ENCODE measurements around the gene TIMM22.

Gene TIMM22

GRCh38 chr17:1002771-1003555 is 6.0 kb downstream of the TIMM22 start:
- DNase-seq, result no peak

DNA sequence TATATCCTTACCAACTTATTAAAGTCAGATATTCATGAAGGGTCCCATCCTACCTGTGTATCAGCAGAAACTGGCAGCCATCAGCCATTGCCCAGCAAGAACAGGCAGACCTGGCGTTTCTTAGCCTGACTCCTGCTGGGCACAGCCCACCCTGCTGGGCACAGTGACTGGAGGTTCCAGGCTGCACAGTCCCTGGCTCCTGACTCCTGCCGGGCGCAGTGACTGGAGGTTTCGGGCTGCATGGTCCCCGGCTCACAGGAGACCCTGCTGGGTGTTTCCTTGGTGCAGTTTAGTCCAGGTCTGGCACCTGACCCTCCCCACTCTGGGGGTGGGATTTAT is 6.7 kb downstream of the TIMM22 start:
- no peak for DNase-seq

- DNase-seq, result no peak
Measured at GRCh38 chr17:1003972-1004768, 7.2 kb downstream of the TIMM22 start.

DNA sequence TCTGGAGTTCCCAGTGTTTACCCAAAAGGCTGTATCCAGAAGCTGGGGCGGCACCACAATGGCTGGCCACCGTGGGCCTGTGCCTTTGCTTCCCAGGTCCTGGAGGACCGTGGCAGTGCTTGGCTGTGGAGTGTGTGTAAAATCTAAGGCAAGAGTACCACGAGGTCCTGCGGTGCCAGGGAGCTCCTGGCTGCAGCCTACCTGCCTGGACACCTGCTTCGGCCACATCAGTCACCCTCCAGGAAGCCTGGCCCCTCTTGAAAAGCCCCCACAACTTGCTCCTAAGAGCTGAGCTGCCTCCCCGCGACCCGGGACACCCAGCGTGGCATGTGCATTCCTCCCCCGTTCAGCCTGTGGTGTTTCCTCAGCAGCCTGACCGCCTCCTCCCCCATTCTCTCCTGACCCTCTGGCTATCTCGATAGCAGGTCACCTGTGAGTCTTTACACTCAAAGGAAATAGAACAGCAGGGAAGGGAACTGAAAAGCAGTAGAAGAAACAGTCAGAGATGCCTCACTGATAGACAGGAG is 7.9 kb downstream of the TIMM22 start:
- DNase-seq, result no peak

DNA sequence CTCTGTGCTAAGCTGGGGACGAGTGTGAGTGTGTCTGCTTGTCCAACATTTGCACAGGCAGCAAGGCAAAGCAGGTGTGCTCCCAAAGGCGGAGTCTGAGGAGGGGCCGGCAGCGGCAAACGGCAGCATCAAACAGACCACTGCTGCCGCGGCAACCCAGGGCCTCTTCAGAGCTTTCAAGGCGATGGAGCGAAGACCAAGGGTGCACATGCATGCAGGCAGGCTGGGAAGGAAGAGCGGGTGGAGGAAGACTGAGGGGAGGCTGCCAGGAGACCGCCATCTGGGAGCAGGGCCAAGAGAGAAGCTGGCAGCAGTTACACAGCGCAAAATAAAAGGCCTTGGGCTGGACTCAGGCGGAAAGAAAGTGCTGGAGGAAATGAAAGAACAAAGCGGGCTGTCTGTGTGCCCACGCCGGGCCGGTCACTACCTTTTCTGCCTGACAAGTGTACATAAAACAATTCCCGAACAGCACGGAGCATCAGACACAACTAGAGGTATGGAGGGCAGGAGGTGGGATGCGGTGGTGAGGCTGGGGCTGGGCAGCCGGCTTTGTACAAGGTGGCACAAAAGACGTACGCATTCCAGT is 8.5 kb downstream of the TIMM22 start:
- DNase-seq, result no peak

- no peak for DNase-seq
Measured at GRCh38 chr17:1006054-1006453, 9.1 kb downstream of the TIMM22 start.

DNA sequence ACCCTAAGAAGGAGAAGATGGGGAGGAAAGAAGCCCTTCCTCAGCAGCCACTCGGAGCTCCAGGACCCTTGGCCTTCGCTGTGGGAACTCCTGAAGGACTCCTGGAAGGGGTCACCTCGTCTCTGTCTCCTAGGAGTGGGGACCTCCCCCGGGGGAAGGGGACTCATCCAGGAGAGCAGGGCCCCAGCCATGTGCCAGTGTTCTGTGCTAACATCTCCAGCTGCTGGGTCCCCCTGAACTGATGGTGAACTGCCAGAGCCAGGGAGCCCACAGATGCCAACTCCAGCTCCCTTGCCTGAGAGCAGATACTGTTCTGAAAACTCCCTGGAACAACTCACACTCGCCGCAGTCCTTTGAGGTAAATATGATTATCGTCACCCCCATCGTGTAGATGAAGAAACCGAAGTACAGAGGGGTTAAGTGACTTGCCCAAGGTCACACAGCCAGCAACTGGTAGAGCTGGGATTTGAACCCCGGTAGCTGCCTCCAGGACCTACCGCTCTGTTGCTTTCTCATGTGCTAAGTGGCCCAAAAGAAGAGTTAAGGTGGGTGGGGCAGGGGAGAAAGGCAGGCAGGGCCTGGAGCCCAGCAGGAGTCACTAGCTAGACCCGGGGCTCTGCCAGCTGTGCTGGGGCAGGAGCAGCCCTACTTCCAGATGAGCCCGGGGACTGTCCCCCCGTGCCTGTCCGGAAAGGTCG is 10.5 kb downstream of the TIMM22 start:
- no peak for DNase-seq

DNA sequence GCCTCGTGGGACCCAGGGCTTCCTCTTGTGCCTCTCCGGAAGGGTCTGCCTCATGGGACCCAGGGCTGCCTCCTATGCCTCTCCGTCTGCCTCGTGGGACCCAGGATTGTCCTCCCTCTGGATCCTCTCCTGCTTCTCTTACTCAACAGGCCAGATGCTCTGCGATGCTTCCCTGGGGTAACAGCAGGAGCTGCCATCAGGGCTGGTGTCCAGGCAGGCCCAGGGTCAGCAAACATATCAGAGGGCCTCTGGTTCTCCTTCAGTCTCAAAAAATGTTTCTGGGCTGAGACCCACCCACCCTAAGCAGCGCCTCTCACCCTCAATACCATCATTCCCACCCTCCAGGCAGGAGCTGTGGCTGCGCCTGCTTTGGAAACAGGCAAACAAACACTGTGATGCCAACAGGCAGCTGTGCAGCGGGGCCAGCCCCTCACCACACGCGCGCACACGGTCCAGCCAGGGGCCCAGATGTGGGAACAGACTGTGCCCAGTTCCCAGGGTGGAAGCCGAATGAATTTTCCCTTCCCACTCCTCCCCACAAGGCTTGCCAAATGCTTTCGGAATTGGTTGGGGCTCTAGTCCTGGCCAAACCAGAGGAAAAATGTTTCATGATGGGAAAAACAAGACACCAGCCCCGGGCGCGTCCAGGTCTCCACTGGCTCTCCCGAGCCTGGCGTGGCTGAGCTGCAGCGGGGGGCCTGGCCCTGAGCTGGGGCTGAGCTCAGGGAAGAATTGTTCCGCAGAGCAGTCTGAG is 11.3 kb downstream of the TIMM22 start:
- no peak for DNase-seq

- no peak for DNase-seq
Measured at GRCh38 chr17:1009229-1010085, 12.5 kb downstream of the TIMM22 start.

- DNase-seq, result no peak
Measured at GRCh38 chr17:1010086-1010450, 13.1 kb downstream of the TIMM22 start.

GRCh38 chr17:1010586-1010985 is 13.7 kb downstream of the TIMM22 start:
- no peak for DNase-seq

DNA sequence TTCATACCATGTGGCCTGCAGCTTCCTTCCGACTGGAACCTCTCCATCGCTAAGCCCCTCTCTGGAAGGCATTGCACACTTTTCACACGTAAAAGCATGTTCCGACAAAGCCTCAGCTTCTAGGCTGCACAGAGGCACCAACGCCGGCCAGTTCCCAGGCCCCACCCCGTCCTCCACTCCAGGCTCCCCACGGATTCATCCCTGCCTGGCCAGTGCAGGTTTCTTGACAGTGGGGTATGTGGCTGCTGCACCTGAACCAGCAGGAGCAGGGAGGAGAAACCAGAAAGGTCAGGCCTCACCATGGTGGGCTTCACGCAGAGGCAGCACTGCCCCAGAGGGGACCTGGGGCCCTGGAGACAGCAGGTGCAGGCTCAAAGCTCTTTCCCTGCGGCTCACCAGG is 14.2 kb downstream of the TIMM22 start:
- no peak for DNase-seq

GRCh38 chr17:1011760-1012735 is 15.1 kb downstream of the TIMM22 start:
- no peak for DNase-seq

DNA sequence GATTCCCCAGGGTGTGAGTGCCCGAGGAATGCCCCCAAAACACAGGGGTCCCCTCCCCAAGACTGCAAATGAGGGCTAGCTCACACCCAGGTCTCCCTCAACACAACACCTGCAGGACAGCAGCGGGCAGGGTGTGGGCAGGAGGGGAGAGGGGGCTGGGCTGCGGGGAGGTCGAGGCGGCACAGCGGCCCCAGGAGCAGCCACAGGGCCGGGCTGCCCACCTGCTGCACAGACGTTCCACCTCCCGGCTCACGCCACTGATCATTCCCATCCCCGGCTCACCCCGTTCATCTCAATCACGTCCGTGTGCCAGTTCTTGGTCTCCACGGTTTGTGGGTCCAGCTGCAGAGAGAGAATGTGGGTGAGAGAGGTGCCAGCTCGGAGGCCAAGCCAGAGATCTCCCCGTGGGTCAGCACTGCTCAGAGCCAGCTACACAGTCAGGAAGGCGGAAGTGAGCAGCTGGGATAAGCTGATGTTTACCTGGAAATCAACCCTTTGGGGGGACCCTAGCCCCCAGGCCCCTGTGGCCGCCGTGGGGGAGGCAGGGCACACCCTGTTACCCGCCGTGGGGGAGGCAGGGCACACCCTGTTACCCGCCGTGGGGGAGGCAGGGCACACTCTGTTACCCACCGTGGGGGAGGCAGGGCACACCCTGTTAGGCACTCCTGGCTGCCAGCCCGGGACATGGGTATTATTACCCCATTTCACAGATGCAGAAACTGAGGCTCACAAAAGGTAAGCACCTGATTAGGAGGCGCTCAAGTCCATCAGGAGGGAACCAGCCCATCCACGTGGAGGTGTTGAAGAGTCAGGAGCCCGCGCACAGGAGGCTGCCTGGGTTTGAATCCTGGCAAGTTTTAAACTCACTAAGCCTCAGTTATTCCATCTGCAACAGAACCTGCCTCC is 16.1 kb downstream of the TIMM22 start:
- no peak for DNase-seq

DNA sequence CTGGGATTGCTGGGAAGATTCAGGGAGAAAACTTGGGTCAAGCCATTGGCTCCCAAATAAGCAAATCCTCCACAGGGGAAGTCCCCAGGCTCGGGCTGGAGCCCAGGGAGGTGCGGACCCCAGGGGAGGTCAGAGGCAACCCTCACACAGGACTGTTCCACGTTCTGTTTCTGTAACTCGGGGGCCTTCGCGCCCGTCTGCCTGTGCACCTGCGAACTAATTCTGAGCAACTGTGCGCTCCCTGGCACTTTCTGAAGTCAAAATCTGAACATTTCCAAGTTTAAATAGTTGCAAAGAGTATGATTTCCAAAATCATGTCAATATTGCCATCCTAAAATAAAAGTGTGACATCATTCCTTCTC is 16.8 kb downstream of the TIMM22 start:
- no peak for DNase-seq

- no peak for DNase-seq
Measured at GRCh38 chr17:1018547-1018946, 21.6 kb downstream of the TIMM22 start.

GRCh38 chr17:1019451-1019850 is 22.5 kb downstream of the TIMM22 start:
- no peak for DNase-seq

- DNase-seq, result no peak
Measured at GRCh38 chr17:1021147-1021546, 24.2 kb downstream of the TIMM22 start.
